ENCODE measurements around the gene PDRG1.

GRCh38 chr20:31943052-31943471 lies 8.8 kb downstream of the PDRG1 start:
- TF ChIP-seq CTCF (IDR thresholded peaks at IDR 0.05) = no peak
- TF ChIP-seq POLR2A (IDR thresholded peaks at IDR 0.05) = no peak
